ENCODE results near the gene TMPRSS13.
A peak's percentile ranks its signal among the peaks of the same experiment; 100 is the strongest.

The TMPRSS13 gene

GRCh38 chr11:117887431-117888138 is 41.6 kb downstream of the TMPRSS13 start:
- no peak for DNase-seq

- DNase-seq: no peak
Observed at GRCh38 chr11:117885777-117886176, 43.4 kb downstream of the TMPRSS13 start.

- DNase-seq: no peak
Observed at GRCh38 chr11:117884994-117885393, 44.2 kb downstream of the TMPRSS13 start.

GRCh38 chr11:117883063-117883462 is 46.1 kb downstream of the TMPRSS13 start:
- no peak for DNase-seq

- no peak for DNase-seq
Observed at GRCh38 chr11:117882311-117882905, 46.8 kb downstream of the TMPRSS13 start.

- no peak for DNase-seq
Observed at GRCh38 chr11:117881217-117881616, 48.0 kb downstream of the TMPRSS13 start.

GRCh38 chr11:117879516-117880480 is 49.4 kb downstream of the TMPRSS13 start:
- DNase-seq: no peak

- no peak for DNase-seq
Observed at GRCh38 chr11:117878939-117879475, 50.2 kb downstream of the TMPRSS13 start.

GRCh38 chr11:117878314-117878938 is 50.8 kb downstream of the TMPRSS13 start:
- DNase-seq: no peak

- DNase-seq: no peak
Observed at GRCh38 chr11:117877120-117877784, 52.0 kb downstream of the TMPRSS13 start.

- no peak for DNase-seq
Observed at GRCh38 chr11:117876341-117877119, 52.7 kb downstream of the TMPRSS13 start, which contains the start of gene FXYD6. TSS of gene FXYD6 (minus strand) at chr11:117876658. CDS start at chr11:117842776, 33,882 bp downstream.

GRCh38 chr11:117876059-117876340 is 53.2 kb downstream of the TMPRSS13 start:
- no peak for DNase-seq

GRCh38 chr11:117875382-117876058 is 53.7 kb downstream of the TMPRSS13 start:
- peak; percentile 8 for DNase-seq

GRCh38 chr11:117874910-117875381 is 54.3 kb downstream of the TMPRSS13 start:
- no peak for DNase-seq

GRCh38 chr11:117874253-117874909 is 54.8 kb downstream of the TMPRSS13 start:
- DNase-seq: no peak

- no peak for DNase-seq
Observed at GRCh38 chr11:117873828-117874125, 55.4 kb downstream of the TMPRSS13 start.

GRCh38 chr11:117872975-117873827 is 56.0 kb downstream of the TMPRSS13 start:
- no peak for DNase-seq

- no peak for DNase-seq
Observed at GRCh38 chr11:117872420-117872961, 56.7 kb downstream of the TMPRSS13 start.

- no peak for DNase-seq
Observed at GRCh38 chr11:117871784-117872183, 57.4 kb downstream of the TMPRSS13 start.
